Stimulated activated CD4-positive, alpha-beta T cell treated with anti-CD3 and anti-CD28 coated beads, Interleukin-4, amount 100 ng/mL, for 4 hours (primary cell): ENCODE measurements around the gene B4GALT6.

Experiments used
- DNase-seq, 2 experiments: peaks; one replicate each; pipeline ENCODE4 v3.0.0-alpha.2; 2020

B4GALT6 gene

DNA sequence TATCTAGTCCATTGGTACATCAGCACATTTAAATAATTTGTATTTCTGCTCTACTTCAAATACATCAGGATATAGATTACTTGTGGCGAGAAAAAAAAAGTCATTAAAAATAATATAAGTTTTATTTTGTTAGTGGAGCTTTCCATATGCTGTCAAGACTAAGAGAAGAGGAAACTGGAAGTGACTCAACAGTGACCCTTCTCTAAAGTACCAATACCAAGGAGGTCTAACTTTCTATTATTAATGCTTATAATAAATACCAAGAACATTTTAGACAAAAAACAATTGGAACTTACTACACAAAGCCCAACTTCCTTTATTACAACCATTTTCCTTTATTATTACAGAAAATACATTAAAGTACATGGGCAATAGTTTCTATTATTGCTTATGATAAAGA is 52.9 kb downstream of the B4GALT6 start:
- no peak for DNase-seq

DNA sequence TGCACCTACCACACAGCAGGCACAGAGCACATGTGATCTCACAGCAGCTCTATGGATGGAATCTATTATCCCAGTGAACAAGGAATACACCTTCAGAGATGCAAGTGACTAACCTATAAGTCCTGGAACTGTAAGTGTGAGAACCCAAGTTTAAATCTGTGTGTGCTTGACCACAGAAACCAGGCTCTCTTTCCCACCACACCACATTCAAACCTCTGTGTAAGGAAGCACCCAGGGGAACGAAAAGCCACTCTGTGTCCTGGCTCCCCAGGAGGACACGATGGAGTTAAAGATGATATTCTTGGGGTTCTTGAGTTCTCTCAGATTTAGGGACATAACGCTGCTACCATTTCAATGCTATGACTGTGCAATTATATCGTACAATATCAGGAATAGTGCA is 53.8 kb downstream of the B4GALT6 start:
- DNase-seq = no peak

DNA sequence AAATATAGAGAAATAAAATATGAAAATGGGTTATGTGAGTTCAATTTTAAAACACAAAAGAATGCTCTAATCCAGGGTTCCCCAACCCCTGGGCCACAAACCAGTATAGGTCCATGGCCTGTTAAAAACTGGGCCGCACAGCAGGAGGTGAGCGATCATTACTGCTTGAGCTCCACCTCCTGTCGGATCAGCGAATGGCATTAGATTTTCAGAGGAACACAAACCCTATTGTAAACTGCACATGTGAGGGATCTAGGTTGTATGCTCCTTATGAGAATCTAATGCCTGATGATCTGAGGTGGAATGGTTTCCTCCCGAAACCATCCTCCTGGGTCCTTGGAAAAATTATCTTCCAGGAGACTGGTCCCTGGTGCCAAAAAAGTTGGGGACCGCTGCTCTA is 58.0 kb downstream of the B4GALT6 start:
- DNase-seq = no peak

DNA sequence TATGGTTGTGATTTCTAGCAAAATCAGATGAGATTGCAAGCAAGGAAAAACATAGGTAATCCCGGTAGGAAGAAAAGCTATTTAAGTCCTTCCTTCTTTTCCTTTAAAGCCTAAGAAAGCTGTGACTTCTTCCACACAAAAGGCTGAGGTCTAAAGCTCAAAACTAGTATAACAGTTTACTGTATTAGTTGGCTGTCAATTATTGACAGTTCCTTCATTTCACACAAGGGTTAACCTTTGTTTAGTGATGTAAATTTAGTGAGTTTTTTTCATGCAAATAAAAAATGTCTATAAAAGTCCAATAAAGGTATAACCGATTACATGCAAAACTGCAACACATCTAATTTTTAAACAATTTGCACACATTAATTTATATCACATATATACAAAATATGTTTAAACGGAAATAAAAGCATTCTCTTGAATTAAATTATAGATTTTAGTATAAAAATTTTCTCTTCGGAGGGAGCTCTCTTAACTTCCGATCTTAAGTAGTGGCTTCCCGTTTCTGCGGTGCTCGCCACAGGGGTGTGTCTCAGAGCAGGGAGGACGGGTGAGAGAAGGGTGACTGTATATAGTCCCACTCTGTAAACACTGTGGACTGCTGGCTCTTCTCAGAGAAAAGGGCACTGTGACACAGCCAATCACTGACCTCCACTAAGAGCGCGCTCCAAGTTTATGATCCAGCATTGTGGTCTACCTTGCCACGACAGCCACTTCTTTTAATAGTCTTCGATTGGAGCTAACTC is 59.3 kb downstream of the B4GALT6 start:
- no peak for DNase-seq

DNA sequence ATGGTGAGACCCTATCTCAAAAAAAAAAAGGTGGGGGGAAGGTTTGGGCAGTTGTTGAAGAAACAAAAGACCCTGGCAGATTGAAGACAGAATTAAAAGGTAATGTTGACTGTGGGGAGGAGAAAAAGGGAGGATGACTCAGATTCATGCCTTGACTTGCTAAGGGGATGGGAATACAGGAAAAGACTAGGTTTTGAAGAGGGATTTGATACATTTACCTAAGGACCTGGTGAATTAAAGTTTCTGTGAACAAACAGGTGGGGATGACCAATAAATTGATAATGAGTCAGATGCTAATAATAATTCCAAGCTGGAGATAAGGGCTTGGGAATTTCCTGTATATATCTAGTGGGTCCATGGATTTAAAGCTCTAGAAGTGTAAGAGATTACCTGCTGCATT is 65.1 kb downstream of the B4GALT6 start:
- no peak for DNase-seq

DNA sequence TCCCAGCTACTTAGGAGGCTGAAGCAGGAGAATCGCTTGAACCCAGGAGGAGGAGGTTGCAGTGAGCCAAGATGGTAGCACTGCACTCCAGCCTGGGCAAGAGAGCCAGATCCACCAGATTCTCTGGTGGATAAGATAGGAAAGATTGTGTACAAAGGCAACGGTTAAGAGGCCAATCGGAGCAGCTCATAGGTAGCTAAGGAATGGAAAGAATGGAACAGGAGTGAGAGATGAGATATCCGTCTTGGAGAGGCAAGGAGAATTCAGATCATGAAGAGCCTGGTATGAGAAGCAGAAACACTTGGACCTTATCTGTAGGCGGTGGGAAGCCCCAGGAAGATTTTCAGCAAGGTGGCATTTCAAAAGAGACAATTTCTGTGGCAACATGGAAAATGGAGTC is 65.6 kb downstream of the B4GALT6 start:
- DNase-seq = no peak

DNA sequence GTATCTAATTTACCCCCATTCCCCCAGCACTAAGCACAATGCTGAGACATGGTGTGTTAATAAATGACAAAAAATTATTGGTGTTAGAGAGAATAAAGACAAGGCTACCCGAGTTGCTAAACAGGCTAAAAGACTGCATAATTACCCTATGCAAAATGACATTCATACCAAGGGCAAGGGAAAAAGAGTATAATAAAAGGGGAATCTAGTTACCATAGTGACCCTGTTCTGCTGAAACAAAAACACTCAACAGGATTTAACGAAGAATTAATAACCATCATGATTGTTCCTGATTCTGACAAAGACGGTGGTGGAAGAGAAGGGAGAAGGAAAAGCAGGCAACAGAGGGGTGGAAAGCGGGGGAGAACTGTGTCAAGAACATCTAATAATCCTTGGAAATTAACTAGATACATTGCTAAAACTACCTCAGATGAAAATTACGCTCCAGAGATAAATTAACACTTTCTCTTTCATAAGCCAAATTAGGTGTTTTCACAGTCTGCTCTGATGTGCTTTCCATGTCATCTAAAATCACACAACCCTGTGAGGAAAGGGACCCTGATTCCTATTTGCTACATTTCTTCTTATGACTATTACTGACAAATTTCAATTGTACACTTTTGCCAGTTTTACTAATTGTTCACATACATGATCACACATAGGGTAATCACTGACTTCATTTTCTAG is 67.2 kb downstream of the B4GALT6 start:
- DNase-seq = no peak

DNA sequence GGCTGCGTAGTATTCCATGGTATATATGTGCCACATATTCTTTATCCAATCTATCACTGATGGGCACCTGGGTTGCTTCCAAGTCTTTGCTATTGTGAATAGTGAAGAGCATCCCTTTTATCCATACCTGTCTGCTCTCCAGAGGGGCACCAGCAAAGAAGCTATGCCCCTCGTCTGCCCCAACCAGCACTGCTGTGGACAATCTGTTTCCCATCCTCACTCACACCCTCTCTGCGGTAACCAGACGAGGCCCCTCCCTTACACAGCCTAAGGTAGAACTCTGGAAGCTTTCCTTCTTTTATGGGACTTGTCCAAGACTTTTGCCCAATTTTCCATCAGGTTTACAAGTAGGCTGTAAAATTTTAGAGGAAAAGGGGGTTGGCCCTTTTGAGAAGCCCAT is 67.8 kb downstream of the B4GALT6 start:
- no peak for DNase-seq

DNA sequence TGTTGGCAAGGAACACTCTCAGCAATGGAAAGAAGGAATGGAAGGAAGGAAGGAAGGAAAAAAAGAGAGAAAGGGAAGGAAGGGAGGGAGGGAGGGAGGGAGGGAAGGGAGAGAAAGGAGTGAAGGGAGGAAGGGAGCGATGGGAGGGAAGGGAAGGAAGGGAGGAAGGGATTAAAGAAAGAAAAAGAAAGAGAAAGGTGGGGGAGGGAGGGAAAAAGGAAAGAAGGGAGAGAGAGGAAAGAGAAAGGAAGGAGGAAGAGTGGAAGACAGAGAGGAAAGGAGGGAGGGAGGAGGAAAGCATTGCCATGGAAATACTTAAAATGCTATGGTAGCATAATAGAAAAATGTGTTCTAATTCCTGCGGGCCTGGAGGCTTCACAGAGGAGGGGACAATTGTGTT is 70.3 kb downstream of the B4GALT6 start:
- DNase-seq = no peak

DNA sequence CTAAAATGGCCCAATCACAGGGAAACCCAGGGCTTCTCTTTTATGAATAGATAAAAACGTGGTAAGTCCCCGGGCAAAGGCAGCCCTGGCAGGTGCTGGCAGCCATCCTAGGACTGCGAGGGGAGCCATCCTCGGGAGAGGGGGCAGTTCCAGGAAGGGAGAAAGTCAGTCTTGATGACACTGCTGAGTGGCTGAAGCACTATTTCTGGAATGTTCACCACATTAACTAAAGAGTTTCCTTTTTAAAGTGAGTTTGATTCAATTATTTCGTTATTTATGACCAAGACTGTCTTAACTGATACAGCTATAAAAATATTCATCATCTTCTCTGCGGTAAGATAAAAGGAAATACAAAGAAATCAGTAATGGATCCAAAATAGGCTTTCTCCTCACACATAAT is 72.3 kb downstream of the B4GALT6 start:
- DNase-seq = no peak

DNA sequence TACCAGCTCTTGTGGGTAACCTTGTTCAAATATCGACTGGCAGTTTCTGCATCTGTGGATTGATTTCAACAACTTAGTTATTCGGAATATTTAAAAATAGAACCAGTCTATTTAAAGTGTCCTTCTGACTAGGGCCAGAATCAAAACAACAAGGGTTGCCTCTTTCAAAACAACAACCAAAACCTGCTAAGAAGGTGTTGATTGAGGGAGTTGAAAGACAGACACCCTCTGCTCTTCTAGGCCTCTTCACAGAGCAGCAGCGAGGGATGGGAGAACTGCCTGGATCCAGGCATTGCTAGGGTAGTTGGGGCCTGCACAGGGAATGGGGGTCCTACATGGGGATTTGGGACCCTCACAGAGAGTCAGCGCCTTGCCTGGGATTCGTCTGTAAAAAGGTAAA is 72.9 kb downstream of the B4GALT6 start:
- DNase-seq = no peak

DNA sequence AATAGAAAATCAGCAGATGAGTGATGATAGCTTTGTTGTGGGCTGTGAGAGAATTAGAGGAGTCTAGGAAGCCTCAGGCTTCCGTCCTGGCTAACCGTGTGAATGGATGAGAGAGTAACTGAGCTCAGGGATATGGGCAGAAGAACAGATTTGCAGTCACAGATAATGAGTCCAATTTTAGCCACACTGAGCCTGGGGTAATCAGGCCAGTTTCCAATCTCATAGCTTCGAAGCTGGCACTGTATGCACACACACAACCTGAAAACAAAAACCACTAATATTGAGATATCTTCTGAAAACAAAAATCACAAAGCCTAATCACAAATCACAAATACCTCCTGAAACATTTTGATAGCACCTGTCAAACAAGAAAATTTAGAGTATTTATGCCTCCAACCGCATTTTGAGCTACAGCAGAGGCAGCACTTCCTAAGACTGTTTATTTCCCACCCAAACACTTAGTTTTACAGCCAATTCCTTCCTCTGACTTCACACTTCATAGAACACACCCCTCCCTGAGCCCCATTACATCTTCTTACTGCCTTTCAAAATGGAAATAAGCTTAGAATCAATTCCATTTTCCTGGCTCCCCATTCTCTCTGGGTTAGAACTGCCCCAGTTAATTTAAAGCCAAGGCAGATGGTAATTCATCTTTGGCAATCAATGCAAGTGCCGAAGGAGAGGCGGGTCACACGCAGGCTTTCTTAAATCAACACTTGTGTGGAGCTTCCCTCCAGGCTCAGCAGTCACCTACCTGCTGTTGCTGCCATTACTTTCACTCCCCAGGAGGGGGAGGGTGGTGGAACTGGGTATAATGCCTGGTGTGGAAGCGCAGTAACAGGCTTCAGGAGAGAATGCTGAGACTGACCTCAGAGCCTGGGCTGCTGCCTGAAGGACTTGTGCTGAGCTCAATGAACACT is 73.8 kb downstream of the B4GALT6 start:
- DNase-seq = no peak

DNA sequence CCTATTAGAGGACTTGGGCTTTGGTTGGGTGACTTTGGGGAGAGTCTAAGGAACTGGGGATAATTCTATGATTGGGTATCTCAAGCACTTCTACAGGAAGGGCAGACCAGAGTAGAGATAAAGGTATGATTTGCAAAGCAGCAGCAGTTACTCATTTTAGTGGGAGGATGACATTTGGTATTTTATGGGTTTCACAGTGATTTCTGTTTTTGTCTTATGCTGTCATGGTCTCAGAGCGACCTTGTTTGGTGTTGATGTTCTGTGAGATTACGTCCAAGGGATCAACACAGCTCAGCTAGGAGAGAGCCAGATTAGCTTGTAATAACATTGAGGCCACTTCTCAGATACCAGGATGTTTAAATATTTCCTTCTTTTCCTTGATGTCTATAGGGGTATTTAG is 74.5 kb downstream of the B4GALT6 start:
- DNase-seq = no peak

DNA sequence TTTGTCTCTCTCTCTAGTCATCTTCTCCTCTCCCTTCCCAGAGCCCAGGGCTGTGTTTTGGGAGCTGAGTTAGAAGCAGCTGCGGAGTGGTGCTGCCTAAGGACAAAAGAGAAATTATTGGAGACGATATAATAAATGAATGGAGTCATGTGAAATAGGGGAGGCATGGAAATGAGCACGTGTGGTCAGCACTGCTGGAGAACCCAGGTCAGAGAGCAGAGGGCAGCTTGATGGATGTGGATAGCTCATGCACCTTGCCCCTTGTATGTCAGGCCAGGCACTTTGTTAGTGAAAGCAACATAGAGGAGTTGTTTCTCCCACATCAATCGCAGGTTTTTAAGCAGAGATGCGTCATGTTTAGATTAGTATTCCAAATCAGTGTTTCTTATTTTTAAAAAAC is 77.0 kb downstream of the B4GALT6 start:
- DNase-seq = no peak

DNA sequence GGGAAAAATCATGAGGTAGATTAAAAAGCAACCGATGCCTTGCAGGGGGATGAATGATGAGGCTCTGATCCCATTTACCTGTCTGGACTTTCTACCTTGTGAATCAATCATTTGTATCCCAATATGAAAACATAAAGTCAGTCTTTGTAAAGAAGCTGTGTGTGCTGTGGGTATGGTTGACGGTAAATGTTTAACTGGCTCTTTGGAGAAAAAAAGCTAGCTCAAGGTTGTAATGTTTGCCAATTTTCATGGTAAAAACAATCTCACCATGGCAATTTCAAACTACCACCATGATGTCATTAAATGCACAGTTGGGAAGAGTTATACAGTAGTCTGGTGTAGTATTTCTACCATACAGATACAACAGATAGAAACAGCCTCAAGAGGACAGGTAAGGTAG is 78.1 kb downstream of the B4GALT6 start:
- no peak for DNase-seq

DNA sequence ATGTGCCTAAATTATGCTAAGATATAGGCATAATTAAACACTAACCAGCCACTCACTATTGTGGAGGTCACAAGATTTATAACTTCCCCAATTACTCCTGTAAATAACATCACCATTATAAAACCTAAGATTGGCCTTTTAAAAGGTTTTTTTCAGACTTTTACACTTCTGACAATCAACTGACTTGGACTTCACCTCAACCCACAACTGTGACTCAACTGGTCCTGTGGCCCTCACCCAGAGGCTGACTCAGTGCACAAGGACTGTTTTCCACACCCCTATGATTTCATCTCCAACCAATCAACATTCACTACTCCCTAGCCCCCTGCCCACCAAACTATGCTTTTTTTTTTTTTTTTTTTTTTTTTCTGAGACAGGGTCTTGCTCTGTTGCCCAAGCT is 81.1 kb downstream of the B4GALT6 start:
- DNase-seq = no peak

DNA sequence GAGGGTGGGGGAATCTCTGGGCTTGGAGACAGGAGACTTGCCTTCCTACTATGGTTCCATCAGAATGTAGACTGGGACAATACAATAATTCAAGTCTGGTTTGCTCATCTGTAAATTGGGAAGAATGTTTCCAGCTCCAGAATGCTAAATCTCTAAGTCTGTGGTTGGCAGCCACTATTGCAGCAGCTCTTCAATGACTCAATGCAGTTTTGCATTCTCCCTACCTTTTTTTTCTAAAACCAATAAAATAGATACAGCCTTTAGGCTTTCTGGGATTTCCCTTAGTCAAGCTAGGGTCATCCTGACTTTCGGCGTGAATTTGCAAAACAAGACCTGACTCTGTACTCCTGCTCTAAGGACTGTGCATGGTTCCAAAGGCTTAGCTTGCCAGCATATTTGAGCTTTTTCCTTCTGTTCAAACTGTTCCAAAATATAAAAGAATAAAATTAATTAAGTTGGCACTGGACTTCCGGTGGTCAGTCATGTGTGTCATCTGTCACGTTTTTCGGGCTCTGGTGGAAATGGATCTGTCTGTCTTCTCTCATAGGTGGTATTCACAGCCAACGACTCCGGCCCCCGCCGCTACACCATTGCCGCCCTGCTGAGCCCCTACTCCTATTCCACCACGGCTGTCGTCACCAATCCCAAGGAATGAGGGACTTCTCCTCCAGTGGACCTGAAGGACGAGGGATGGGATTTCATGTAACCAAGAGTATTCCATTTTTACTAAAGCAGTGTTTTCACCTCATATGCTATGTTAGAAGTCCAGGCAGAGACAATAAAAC is 86.2 kb downstream of the B4GALT6 start:
- no peak for DNase-seq

DNA sequence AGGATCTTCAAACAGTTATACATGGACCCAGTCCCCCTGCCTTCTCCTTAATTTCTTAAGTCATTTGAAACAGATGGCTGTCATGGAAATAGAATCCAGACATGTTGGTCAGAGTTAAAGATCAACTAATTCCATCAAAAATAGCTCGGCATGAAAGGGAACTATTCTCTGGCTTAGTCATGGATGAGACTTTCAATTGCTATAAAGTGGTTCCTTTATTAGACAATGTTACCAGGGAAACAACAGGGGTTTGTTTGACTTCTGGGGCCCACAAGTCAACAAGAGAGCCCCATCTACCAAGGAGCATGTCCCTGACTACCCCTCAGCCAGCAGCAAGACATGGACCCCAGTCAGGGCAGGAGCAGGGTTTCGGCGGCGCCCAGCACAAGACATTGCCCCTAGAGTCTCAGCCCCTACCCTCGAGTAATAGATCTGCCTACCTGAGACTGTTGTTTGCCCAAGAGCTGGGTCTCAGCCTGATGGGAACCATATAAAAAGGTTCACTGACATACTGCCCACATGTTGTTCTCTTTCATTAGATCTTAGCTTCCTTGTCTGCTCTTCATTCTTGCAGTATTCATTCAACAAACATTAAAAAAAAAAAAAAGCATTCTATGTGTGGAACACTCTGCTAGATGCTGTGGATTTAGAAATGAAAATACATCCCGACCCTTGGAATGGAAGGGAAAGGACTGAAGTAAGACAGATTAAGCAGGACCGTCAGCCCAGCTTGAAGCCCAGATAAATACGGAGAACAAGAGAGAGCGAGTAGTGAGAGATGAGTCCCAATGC is 88.1 kb downstream of the B4GALT6 start:
- no peak for DNase-seq

DNA sequence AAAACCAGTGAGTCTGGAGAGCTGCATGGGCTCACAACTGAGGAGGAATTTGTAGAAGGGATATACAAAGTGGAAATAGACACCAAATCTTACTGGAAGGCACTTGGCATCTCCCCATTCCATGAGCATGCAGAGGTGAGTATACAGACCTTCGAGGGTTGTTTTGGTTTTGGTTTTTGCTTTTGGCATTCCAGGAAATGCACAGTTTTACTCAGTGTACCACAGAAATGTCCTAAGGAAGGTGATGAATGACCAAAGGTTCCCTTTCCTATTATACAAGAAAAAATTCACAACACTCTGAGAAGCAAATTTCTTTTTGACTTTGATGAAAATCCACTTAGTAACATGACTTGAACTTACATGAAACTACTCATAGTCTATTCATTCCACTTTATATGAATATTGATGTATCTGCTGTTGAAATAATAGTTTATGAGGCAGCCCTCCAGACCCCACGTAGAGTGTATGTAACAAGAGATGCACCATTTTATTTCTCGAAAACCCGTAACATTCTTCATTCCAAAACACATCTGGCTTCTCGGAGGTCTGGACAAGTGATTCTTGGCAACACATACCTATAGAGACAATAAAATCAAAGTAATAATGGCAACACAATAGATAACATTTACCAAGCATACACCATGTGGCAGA is 89.1 kb downstream of the B4GALT6 start:
- no peak for DNase-seq

DNA sequence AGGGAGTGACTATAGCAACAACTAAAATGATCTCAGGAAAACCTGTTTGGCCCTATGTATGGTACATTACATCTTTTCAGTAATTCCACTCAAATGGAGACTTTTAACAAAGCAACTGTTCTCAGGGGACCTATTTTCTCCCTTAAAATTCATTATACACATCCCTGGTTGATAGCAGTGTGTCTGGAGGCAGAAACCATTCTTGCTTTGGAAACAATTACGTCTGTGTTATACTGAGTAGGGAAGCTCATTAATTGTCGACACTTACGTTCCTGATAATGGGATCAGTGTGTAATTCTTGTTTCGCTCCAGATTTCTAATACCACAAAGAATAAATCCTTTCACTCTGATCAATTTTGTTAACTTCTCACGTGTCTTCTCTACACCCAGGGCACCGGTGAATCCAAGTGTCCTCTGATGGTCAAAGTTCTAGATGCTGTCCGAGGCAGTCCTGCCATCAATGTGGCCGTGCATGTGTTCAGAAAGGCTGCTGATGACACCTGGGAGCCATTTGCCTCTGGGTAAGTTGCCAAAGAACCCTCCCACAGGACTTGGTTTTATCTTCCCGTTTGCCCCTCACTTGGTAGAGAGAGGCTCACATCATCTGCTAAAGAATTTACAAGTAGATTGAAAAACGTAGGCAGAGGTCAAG is 91.7 kb downstream of the B4GALT6 start:
- no peak for DNase-seq

DNA sequence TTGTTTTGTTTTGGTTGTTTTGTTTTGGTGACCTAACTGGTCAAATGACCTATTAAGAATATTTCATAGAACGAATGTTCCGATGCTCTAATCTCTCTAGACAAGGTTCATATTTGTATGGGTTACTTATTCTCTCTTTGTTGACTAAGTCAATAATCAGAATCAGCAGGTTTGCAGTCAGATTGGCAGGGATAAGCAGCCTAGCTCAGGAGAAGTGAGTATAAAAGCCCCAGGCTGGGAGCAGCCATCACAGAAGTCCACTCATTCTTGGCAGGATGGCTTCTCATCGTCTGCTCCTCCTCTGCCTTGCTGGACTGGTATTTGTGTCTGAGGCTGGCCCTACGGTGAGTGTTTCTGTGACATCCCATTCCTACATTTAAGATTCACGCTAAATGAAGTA is 92.8 kb downstream of the B4GALT6 start, which contains the start of gene TTR:
TTR (plus strand) TSS at position 250 of the 400 bp plus-strand sequence; CDS start at position 276, 26 bp downstream.
- DNase-seq = no peak
